Memory B cell (primary cell): Measurements from ENCODE around the gene HDX.
"Not testable (repeated sequence)": the region's sequence is repeated elsewhere in the genome, so short reads cannot be mapped to it uniquely, and the experiment has no call there.

Source experiments
- ATAC-seq: fragments of 150-1000 bp; cut with Tn5 transposase; 2 replicates; pipeline ENCODE4 v1.10.0; 2021; ENCODE audit warnings: low read depth, mild to moderate bottlenecking, moderate library complexity
- DNase-seq, 2 donors: peaks; one replicate each; pipeline ENCODE4 v3.0.0; 2022; ENCODE audit warnings: low spot score in 2 of 2
- H3K27ac Mint-ChIP-seq: one replicate; pipeline ENCODE4 v1.8.0; 2022; ENCODE audit warnings: mild to moderate bottlenecking, moderate library complexity, mixed read lengths
- H3K27me3 Mint-ChIP-seq: one replicate; pipeline ENCODE4 v1.8.0; 2022; ENCODE audit warnings: mixed read lengths
- H3K36me3 Mint-ChIP-seq: one replicate; pipeline ENCODE4 v1.8.0; 2022; ENCODE audit warnings: mild to moderate bottlenecking, mixed read lengths
- H3K4me1 Mint-ChIP-seq: one replicate; pipeline ENCODE4 v1.8.0; 2022; ENCODE audit warnings: mixed read lengths
- H3K4me3 Mint-ChIP-seq: one replicate; pipeline ENCODE4 v1.8.0; 2022; ENCODE audit warnings: mild to moderate bottlenecking, moderate library complexity, mixed read lengths
- H3K9me3 Mint-ChIP-seq: one replicate; pipeline ENCODE4 v1.8.0; 2022; ENCODE audit warnings: mixed read lengths

Gene HDX

DNA sequence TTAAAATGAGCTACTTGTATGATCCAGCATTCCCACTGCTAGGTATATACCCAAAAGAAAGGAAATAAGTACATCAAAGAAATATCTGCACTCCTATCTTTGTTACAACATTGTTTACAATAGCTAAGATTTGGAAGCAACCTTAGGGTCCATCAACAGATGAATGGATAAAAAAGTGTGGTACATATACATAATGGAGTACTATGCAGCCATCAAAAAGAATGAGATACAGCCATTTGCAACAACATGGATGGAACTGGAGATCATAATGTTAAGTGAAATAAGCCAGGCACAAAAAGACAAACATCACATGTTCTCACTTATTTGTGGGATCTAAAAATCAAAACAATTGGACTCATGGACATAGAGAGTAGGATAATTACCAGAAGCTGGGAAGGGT lies 186.3 kb downstream of the HDX start:
- H3K36me3 Mint-ChIP-seq, ATAC-seq, H3K4me1 Mint-ChIP-seq, H3K9me3 Mint-ChIP-seq, H3K27me3 Mint-ChIP-seq, H3K27ac Mint-ChIP-seq, H3K4me3 Mint-ChIP-seq, DNase-seq: not testable (repeated sequence)
